Measurements from ENCODE around the gene MIS18A.
A peak's percentile ranks its signal among the peaks of the same experiment; 100 is the strongest.
"Not testable (repeated sequence)": the region's sequence is repeated elsewhere in the genome, so short reads cannot be mapped to it uniquely, and the experiment has no call there.

MIS18A gene

DNA sequence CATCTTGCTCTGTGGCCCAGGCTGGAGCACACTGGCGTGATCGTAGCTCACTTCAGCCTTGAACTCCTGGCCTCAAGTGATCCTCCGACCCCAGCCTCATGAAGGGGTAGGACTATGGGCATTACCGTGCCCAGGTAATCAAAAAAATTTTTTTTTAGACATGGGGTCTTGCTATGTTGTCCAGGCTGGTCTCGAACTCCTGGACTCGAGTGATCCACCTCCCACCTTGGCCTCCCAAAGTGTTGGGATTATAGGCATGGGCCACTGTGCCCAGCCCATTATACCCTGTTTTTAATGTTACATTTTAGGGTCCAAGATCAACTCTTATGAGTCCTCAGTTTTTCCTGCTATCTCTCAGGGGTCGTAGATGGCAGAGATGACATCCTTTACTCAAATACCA, 26.1 kb upstream of the MIS18A start:
- DNase-seq (ENCODE audit: low spot score): no peak

DNA sequence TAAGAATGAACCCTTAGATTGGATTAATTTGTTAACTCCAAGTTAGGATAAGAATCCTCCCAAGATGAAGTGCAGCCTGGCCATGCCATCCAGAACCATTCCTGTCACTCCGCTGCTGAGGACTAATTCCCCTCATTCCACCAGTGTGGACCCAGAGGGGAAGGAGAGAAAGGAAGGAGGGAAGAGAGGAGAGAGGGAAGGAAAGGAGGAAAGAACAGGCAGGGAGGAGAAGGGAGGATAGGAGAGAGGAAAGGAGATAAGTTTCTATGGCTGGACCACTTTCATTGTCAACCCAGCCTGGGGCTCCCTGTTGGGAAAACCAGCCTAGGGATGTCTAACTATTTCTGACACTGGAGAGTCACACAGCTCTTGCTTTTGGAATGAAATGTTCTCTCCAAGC, 24.5 kb upstream of the MIS18A start:
- no peak for DNase-seq (ENCODE audit: low spot score)

DNA sequence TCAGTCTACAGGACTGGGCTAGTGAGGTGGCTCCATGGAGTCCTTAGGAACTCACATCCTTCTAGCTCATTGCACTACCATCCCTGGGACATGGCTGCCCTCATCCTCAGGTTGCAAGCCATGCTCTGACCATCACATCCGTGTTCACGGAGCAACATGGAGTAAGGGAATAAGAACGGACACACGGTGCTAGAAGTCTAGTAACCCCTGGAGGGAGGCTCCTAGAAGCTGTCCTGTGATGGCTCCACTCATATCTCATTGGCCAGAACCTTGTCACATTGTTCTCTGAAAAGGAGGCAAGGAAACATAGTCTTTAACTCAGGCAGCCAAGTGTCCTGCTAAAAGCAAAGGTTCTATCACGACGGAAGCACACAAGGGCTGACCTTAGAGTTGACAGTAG, 23.7 kb upstream of the MIS18A start:
- DNase-seq (ENCODE audit: low spot score): no peak

- DNase-seq (ENCODE audit: low spot score): no peak
Measured at GRCh38 chr21:32301596-32301995, 22.7 kb upstream of the MIS18A start.

GRCh38 chr21:32300117-32300681, 21.4 kb upstream of the MIS18A start:
- no peak for DNase-seq (ENCODE audit: low spot score)

DNA sequence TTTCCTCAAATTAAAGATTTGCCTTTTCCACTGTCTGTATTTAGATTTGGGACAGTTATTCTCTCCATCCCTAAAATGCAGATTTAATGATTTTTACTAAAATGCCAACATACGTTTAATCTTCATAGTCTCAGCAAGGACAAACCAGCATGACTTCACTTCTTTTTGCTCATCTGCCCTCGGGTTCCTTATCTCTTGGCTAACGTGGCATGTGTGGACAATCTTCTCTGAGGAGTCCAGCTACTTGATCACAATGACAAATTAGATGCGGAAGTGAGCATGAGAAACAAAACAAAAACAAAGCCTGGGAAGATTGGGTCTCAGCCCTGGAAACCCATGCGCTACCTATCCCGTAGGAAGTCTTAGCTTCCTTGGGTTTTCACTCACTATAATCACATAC, 20.8 kb upstream of the MIS18A start:
- DNase-seq (ENCODE audit: low spot score): no peak

DNA sequence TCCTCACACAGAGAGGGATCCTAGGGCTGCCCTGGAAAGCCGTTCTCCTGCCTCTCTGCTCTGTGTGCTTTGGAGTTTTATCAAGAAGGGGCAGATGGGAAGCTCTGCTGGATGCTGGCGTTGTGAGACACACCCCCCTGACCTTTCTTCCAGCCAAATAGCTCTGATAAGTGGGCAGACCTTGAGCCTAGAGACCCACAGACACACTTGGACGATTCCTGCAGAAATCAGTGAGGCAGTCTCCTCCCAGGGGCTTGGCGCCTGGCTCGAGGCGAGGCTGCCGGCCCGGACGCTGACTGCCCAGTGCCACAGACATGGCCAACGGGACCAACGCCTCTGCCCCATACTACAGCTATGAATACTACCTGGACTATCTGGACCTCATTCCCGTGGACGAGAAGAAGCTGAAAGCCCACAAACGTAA, 19.8 kb upstream of the MIS18A start, which contains the start of gene MRAP:
Gene MRAP (plus strand): TSS at position 198 of the 424 bp plus-strand sequence. CDS start 117 bp downstream, at position 315.
- no peak for DNase-seq (ENCODE audit: low spot score)

GRCh38 chr21:32298148-32298559, 19.3 kb upstream of the MIS18A start:
- DNase-seq (ENCODE audit: low spot score): no peak

GRCh38 chr21:32297449-32297848, 18.6 kb upstream of the MIS18A start:
- no peak for DNase-seq (ENCODE audit: low spot score)

DNA sequence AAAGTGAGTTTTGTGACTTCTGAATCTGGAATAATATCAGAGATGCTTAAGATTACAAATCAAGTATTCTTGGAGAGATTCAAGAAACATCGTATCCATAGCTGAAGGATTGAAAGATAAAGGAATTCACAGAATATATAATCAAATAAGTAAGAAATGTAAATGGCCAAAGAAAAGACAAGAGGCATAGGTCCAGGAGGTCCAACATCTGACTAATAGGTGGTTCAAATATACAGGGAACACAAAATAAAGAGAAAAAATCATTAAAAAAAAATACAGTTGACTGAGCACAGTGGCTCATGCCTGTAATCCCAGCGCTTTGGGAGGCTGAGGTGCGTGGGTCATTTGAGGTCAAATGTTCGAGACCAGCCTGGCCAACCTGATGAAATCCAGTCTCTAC, 6.6 kb upstream of the MIS18A start:
- no peak for DNase-seq (ENCODE audit: low spot score)

DNA sequence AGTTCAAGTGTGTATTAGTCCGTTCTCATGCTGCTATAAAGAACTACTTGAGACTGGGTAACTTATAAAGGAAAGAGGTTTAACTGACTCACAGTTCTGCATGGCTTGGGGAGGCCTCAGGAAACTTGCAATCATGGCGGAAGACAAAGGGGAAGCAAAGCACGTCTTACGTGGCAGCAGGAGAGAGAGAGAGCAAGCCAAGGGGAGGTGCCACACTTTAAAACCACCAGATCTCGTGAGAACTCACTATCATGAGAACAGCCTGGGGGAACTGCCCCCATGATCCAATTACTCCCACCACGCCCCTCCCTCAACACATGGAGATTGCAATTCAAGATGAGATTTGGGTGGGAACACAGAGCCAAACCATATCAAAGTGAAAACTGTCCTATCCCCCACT, 4.1 kb upstream of the MIS18A start:
- no peak for DNase-seq (ENCODE audit: low spot score)

DNA sequence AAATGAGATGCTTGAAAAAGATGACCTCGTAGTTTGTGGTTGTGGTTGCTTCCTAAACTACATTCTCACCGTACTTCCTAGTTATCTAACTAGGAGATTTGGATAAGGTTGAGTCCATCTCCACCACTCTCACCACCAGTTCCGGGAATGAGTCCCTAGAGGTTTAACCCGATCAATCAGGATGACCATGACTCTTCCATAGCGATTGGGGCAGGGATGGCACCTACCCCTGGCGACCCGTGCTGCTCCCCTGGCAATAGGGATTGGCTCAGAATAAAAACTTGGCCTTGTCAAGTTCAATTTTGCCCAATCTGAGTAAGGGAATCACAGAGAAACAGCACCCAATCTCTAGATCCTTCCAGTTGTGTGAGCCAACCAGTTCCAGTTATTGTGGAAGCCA, 2.7 kb upstream of the MIS18A start:
- no peak for DNase-seq (ENCODE audit: low spot score)

- DNase-seq (ENCODE audit: low spot score): no peak
Measured at GRCh38 chr21:32279377-32279680, 480 bp upstream of the MIS18A start.

DNA sequence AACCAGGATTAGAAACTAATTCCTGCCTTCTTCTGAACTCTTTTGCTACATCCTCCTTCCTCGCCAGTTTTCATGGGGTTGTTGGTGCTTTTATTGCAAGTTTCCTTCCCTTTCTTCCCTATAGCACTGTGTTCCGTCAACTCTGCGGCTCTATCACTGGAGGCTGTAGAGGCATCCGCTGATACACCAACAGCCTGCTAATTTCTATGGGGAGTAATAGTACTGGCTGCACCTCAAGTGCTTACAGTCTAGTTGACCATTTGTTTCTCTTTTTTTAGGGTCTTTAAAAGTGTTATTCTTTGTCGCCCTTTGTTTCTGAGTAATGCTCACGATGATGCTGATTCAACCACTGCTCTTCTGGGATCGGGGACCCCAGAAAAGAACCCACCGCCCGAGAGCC, 746 bp downstream of the MIS18A start:
- DNase-seq (ENCODE audit: low spot score): no peak

DNA sequence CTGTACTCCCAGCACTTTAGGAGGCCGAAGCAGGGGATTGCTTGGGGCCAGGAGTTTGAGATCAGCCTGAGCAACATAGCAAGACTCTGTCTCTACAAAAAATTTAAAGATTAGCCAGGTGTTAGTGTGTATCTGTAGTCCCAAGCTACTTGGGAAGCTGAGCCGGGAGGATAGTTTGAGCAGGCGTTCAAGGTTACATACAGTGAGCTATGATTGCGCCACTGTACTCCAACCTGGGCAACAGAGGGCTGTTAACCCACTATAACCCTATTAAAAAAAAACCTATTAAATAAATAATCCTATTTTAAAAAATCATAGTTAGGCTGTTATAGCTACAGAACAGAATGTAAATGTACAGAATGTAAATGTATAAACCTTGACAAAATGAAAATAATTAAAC, 2.2 kb downstream of the MIS18A start:
- no peak for DNase-seq (ENCODE audit: low spot score)

DNA sequence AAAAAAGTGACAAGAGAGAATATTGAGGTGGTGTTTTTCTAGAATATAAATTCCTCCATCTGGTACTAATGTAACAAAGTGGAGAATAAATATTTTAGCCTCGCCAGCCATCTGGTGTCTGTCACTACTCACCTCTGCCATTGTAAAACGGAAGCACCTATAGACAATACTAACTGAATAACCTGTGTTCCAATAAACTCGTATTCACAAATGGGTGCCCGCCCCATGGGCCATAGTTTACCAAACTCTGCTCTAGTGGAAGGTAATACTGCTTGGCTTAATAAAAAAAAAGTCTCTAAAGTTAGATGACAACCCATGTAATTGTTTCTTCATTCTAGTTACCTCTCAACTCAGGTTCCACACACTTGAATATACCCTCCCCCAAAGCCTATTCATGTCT, 8.1 kb downstream of the MIS18A start:
- DNase-seq (ENCODE audit: low spot score): no peak

DNA sequence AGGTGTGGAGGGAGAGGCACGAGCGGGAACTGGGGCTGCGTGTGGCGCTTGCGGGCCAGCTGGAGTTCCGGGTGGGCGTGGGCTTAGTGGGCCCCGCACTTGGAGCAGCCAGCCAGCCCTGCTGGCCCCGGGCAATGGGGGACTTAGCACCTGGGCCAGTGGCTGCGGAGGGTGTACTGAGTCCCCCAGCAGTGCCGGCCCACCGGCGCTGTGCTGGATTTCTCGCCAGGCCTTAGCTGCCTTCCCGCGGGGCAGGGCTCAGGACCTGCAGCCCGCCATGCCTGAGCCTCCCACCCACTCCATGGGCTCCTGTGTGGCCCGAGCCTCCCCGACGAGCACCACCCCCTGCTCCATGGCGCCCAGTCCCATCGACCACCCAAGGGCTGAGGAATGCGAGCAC, 13.5 kb downstream of the MIS18A start:
- not testable (repeated sequence) for DNase-seq (ENCODE audit: low spot score)

GRCh38 chr21:32261929-32262328, 16.9 kb downstream of the MIS18A start:
- no peak for DNase-seq (ENCODE audit: low spot score)

GRCh38 chr21:32260130-32260529, 18.7 kb downstream of the MIS18A start:
- DNase-seq (ENCODE audit: low spot score): no peak

DNA sequence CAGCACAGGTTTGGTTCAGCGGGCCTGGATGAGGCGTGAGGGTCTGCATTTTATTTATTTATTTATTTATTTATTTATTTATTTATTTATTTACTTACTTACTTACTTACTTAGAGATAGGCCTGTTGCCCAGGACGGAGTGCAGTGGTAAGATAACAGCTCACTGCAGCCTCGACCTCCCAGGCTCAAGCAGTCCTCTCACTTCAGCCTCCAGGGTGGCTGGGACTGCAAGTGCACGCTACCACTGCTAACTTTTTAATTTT, 20.1 kb downstream of the MIS18A start:
- DNase-seq (ENCODE audit: low spot score): not testable (repeated sequence)

- DNase-seq (ENCODE audit: low spot score): peak; percentile 73
Measured at GRCh38 chr21:32257962-32258785, 20.7 kb downstream of the MIS18A start.

DNA sequence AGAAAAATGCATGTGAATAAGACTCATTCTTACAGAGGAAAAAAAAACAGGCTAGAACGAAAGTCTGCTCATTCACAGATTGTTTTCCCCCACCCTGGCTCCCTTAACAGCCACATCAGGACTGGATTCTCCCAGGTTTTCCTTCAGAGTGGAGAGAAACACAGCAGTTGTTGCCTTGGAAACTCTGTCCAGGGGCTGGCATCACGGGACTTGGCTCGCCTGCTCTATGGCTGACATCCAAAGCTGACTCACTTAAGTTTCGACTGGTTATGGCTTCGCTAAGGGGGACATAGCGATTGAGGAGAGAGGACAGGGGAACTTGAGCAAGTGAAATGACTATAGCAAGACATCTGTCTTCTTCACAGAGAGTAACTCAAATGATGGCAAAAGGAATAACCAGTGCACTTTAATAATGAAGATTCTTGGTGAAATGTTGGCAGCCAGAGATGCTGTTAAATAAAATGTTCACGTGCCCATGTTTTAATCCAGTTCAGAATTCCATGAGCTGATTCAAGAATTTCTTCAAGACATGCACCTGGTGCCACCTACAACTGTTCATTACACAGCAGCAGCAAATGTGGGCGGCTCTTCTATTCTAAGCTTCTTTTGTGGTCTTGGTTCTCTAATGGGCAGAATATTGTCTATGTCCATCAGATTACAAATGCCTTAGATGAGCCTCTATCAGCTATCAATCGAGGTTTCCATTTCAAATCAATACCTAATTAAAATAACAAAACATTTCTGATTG, 21.8 kb downstream of the MIS18A start:
- DNase-seq (ENCODE audit: low spot score): no peak

GRCh38 chr21:32256251-32256650, 22.6 kb downstream of the MIS18A start:
- DNase-seq (ENCODE audit: low spot score): no peak

All from ecto neural progenitor cell (in vitro differentiated cells).